ENCODE data around the gene TTC24.
"Not testable (repeated sequence)": the region's sequence is repeated elsewhere in the genome, so short reads cannot be mapped to it uniquely, and the experiment has no call there.

TTC24 gene

DNA sequence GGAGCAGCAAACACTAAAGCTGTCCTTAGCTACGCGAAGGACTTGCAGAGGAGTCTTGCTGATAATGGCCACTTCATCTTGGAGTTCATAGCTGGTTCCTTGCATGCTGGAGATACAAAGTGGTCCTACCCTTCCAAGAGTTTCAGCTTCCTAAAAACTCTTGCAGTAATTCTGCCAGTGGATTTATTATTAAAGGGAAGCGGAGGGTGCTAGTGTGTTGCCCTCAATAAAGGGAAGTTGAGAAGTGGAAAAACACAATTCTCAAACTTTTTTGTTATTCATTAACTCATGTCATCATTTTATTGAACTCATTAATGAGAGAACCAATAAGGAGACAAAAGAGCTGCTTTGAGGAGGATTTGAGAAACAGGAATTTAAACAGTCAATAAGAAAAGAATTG is 33.1 kb downstream of the TTC24 start:
- DNase-seq = no peak

DNA sequence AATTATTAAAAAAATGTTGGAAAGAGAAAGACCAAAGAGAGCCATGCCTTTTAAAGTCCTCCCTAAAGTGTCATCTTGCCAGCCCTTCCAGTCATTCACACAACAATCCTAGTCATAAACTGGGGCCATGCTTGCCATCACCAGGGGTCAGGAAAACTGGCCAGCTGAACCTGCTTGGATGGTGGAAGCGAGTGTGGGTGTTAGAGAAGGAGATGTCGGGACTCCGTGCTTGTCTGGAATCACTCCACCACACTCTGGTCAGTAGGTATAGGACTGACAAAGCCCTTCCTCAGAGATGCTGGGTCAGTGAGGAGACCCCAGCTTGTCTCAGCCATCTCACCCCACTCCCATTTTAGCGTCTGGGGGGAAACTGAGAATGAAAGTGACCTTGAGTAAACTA is 36.4 kb downstream of the TTC24 start:
- DNase-seq = no peak

DNA sequence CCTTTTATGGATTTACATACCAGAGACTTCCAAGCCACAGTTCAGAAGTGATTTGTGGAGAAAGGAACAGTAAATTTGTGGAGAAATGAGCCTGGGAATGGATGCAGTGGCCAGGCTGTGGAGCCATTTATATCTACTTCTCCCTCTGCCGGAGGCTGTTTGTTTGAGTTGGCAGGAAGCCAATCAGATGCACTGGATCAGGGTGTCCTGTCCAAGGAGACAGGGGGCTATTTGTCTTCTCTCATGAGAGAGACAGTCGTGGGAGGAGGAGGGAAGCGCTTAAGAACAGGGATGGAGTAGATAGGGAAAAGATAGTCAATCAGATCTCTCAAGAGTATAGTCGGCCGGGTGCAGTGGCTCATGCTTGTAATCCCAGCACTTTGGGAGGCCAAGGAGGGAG is 36.9 kb downstream of the TTC24 start:
- DNase-seq = no peak

DNA sequence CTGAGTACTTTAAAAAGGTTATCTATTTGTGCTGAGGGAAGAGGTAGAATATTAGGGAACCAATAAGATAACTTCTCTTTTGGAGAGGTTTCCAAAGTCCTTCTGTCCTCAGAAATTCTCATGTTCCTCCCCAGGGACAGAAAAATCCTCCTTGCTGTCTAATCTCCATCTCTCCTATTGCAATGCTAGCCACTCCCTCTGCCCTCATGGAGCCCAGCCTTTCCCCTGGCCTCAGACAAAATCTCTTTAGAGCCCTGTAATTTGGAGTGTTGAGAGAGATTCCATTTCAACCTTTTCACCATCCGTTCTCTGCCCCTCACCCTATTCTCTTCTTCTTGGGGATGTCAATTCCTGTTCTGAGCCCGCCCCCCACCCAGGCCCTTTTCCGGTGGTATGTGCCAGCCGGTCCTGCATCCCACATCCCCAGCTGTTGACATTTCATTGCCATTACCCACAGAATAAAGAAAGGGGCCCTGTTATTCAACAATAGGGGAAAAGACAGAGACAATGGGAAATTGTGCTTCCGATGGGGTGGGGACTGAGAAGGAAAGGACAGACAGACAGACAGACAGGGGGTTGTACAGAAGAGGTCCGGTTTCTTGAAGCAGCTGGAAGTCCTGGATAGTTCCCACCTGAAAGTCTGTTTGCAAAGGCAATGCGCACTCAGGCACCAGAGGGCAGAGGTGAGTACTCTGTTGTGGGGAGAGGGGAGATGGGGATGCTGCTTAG is 39.5 kb downstream of the TTC24 start, which contains the start of gene HAPLN2:
HAPLN2 (plus strand) TSS at position 563 of the 729 bp plus-strand sequence. CDS start 4,076 bp downstream, outside the sequence.
- DNase-seq = peak; percentile 83

DNA sequence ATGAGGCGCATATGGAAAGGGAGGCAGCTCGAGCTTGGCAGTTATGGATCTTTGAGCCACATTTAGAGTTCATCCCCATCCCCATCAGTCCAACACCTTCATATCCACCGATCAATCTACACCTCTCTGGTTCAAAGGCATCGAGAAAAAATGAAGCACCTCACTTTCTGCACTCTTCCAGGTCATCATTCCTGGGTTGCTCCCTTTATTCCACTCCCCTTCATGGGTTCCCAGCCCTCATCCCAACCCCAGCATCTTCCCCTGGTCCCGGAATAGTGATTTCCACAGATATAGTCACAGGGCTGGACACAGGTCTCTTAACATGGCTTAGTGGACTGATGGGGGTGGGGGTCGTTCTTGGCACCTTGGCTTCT is 40.0 kb downstream of the TTC24 start:
- DNase-seq = no peak

DNA sequence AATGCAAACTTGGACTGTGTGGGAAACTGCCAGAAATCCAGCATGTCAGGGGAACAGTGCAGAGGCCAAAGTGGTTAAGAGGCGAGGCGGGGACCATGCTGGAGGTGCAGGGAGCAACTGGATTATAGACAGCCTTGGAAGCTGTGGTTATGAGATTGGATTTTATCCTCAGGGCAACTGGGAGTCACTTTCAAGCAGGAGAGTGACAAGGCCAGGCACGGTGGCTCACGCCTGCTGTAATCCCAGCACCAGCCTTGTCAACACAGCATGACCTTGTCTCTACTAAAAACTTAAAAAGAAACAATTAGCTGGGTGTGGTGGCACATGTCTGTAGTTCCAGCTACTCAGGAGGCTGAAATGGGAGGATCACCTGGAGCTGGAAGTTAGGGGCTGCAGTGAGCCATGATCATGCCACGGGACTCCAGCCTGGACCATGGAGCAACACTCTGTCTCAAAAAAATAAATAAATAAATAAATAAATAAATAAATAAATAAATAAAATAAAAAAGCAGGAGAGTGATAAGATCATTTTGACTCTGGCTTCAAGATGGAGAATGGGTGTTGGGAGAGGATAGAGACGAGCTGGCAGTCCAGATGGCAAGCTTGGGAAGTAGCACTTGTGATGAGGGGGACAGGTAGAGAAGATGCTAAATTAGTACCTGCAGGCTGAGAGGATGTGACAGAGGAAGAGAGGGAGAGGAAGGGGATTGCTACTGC is 43.2 kb downstream of the TTC24 start:
- no peak for DNase-seq

DNA sequence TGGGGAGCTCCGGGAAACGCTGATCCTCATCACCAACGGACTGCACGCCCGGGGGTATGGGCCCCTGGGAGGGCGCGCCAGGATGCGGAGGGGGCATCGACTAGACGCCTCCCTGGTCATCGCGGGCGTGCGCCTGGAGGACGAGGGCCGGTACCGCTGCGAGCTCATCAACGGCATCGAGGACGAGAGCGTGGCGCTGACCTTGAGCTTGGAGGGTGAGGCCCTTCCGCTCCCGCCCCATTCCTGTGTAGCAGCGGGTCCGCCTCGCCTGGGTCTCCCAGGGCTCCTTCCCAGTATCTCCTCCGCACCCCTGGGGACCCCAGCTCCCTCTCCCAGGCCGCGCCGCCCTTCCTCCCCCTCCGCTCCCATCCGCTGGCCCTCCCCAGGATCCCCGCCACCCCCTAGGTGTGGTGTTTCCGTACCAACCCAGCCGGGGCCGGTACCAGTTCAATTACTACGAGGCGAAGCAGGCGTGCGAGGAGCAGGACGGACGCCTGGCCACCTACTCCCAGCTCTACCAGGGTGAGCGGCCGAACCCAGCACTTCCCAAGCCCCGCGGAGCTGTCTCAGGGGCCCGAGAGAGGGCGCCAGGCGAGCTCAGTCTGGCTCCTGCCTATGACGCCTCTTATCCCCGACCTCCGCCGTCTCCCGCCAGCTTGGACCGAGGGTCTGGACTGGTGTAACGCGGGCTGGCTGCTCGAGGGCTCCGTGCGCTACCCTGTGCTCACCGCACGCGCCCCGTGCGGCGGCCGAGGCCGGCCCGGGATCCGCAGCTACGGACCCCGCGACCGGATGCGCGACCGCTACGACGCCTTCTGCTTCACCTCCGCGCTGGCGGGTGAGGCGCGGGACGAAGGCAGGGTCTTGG is 44.7 kb downstream of the TTC24 start:
- peak; percentile 70 for DNase-seq

DNA sequence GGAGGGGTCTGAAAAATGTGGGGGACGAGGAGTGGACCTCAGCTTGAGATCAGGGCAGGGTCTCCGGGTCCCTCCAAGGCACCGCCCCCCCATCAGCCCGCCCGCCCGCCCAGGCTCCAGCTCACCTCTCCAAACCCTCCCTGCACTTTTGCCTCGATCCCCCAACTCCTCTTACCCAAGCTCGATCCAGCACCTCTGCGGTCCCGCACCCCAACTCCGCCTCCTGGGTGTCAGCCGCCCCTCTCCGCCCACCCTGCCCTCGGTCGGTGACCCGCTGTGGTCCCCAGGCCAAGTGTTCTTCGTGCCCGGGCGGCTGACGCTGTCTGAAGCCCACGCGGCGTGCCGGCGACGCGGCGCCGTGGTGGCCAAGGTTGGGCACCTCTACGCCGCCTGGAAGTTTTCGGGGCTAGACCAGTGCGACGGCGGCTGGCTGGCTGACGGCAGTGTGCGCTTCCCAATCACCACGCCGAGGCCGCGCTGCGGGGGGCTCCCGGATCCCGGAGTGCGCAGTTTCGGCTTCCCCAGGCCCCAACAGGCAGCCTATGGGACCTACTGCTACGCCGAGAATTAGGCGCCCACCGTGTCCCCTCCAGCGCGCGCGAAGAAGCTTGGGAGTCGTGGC is 45.4 kb downstream of the TTC24 start:
- no peak for DNase-seq

DNA sequence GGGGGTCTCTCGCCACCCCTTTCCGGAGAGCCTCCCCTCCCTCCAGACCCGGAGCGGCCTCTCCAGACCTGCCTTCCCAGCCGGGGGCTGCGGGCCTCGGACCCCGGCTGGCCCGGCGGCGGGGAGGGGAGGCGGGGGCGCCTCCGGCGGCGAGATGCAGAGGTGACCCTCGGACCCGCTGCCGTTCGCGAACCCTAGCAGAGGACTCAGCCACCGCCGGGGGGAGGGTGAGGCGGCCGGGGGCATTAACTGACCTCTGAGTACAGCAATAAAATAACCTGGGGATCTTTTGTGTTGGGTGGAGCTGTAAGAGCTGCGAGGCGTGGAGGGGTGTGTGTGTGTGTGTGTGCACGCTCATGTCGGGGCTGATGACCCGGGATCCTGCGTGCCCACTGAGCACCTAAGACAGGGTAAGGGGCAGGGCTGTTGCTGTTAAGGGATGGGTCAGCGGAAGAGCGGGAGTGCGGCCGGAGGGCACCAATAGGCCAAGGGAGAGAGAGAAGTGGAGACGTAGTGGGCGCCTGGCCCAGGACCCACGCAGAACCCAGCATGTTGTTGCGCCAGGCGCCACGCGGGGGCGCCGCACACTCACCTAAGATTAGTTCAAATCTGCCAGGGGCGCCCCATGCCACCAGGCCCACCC is 46.0 kb downstream of the TTC24 start:
- DNase-seq = peak; percentile 76

DNA sequence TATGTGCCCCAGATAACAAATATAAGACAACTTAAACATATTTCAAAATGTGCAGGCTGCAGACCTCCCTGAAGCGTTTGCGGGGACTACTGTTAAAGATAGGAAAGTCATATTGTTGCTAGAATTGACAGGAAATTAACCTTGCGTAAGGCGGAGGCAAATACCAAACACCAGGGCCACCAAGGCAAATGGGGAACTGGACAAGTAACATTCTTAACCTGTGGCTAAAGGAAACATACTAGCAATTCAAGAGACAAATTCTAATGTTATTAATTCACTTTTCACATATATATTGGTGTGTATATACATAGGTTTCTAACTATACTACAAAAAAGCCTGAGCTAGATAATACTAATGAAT is 46.5 kb downstream of the TTC24 start:
- no peak for DNase-seq

DNA sequence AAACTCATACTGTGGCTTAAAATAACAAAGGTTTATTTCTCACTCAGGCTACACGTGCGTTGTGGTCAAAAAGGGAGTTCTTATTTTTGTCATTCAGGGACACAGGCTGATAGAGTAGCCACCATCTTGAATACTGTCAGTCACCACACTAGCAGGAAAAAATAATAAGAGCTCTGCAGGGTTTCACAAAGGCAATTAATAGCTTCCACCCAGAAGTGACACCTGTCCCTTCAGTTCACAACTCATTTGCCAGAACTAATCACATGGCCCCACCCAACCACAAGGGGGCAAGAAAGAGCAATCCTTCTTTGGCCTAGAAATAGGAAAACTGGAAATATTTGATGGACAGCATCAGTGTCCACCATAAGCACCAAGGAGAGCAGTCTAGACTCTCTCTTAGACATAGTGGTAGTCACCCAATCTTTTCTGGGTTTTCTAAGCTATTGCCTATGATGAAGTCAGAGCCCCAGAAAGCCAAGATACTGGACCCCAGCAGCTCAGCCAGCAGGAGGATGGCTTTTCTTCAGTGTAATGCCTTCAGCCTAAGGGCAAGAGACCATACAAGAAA is 47.9 kb downstream of the TTC24 start:
- peak; percentile 87 for DNase-seq

DNA sequence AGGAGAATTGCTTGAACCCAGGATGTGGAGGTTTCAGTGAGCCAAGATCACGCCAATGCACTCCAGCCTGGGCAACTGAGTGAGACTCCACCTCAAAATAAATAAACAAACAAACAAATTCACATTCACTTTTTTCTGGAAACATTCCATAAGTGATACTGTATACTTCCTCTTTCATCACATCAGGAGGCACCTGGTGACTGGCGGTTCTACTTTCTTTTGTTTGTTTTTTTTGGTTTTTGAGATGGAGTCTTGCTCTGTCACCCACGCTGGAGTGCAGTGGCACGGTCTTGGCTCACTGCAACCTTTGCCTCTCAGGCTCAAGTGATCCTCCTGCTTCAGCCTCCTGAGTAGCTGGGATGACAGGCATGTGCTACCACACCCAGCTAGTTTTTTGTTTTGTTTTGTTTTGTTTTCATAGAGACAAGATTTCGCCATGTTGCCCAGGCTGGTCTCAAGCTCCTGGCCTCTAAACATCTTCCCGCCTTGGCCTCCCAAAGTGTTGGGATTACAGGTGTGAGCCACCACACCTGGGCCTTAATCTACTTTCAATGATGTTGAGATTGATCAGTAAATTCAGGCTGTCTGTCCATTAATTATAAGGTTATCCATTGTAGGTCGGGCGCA is 50.4 kb downstream of the TTC24 start:
- no peak for DNase-seq

DNA sequence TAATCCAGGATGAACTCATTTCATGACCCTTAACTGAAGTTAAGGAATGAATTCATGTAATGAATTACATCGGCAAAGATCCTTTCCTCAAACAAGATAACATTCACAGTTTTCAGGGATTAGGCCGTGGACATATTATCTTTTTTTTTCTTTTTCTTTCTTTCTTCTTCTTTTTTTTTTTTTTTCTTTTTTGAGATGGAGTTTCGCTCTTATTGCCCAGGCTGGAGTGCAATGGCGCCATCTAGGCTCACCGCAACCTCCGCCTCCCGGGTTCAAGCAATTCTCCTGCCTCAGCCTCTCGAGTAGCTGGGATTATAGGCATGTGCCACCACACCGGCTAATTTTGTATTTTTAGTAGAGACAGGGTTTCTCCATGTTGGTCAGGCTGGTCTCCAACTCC is 51.6 kb downstream of the TTC24 start:
- DNase-seq = not testable (repeated sequence)

DNA sequence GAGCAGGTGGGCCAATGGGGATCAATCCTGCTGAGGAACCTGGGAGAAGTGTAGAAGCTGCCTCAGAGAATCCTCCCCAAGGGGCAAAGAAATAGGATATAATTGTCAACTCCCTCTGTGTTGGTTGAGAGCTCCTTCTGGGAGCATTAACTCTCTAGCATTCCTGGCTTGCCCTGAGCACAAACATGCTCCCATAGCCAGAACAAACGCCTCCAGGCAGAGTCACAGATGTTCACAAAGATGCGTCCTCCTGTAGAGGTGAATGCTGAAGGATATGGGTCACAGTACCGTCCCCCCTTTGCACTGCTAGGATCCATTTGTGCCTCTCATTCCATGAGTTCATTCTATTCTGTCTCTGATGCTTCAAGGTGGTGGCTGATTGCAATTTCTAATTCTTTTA is 52.8 kb downstream of the TTC24 start:
- no peak for DNase-seq

Measured in NCI-H1694 treated with DMSO at 0.1 percent for 48 hours (cell line).